HG03066 (cell line): ENCODE results near the gene STMN3.

ENCODE experiments used
- ATAC-seq: cut with Tn5 transposase; IDR thresholded peaks from one replicate; pipeline ENCODE4 v1.9.1; 2021; ENCODE audit warnings: low read depth; ENCODE audit not compliant: unreplicated experiment

The STMN3 gene

GRCh38 chr20:63653041-63653973 lies at the start of gene STMN3:
STMN3 (minus strand) TSS chr20:63653424; CDS start chr20:63653345, 79 bp downstream.
- no peak for ATAC-seq

- ATAC-seq, result no peak
These were observed 48.9 kb upstream of the STMN3 start for GRCh38 chr20:63702036-63702665.

GRCh38 chr20:63701329-63702035 lies 48.3 kb upstream of the STMN3 start:
- no peak for ATAC-seq

- ATAC-seq, result no peak
These were observed 47.8 kb upstream of the STMN3 start for GRCh38 chr20:63701051-63701328.

GRCh38 chr20:63700199-63701050 lies 47.2 kb upstream of the STMN3 start:
- no peak for ATAC-seq

- no peak for ATAC-seq
These were observed 46.4 kb upstream of the STMN3 start for GRCh38 chr20:63699466-63700198.

GRCh38 chr20:63698739-63699465 lies 45.7 kb upstream of the STMN3 start:
- ATAC-seq, result no peak

- no peak for ATAC-seq
These were observed 44.8 kb upstream of the STMN3 start for GRCh38 chr20:63697868-63698545.

- ATAC-seq, result no peak
These were observed 44.2 kb upstream of the STMN3 start for GRCh38 chr20:63697357-63697867.

GRCh38 chr20:63696628-63697356 lies 43.6 kb upstream of the STMN3 start, which contains the start of gene TNFRSF6B:
TNFRSF6B (plus strand) TSS chr20:63696652; CDS start chr20:63696768, 116 bp downstream.
- no peak for ATAC-seq

- no peak for ATAC-seq
These were observed 43.0 kb upstream of the STMN3 start for GRCh38 chr20:63696306-63696627.

- no peak for ATAC-seq
These were observed 42.4 kb upstream of the STMN3 start for GRCh38 chr20:63695424-63696305.

- no peak for ATAC-seq
These were observed 41.6 kb upstream of the STMN3 start for GRCh38 chr20:63694584-63695423.

GRCh38 chr20:63693733-63694583 lies 40.7 kb upstream of the STMN3 start:
- ATAC-seq, result no peak

GRCh38 chr20:63693083-63693732 lies 40.0 kb upstream of the STMN3 start:
- no peak for ATAC-seq
